Caki2 (cell line): ENCODE data around the gene ORC3. TPM values are rescaled to one million over a fixed set of nuclear protein-coding genes. Genes with fewer than 3 reads are reported as not detected.

Experiments used
- DNase-seq: peaks from one replicate; pipeline ENCODE4 v3.0.0-alpha.2; 2015; ENCODE audit warnings: low read depth
- in situ Hi-C: cut with HindIII; loops from 2 replicates; pipeline ENCODE4 v1.10.0; 2016; ENCODE audit warnings: low sequenced_read_pairs, low pct_unique_long_range_greater_than_20kb, mixed read lengths
- total RNA-seq: library from RNA; depleted of rRNA; stranded (reverse); fragments of >200 nt; shearing (Covaris generic); gene quantifications from 2 replicates; pipeline ENCODE4 v1.2.3, GENCODE V29; 2014; ENCODE audit warnings: low replicate concordance

The ORC3 gene
- total RNA-seq, 1 experiment from 2014 or later, result 46.3 TPM

- in situ Hi-C loops, result no loop called here
- no peak for DNase-seq
Observed at GRCh38 chr6:87653074-87653962, 63.4 kb downstream of the ORC3 start.

- in situ Hi-C loops, result no loop called here
- no peak for DNase-seq
Observed at GRCh38 chr6:87654122-87654521, 64.2 kb downstream of the ORC3 start.

GRCh38 chr6:87654875-87655454 lies 65.0 kb downstream of the ORC3 start:
- DNase-seq, result no peak
- in situ Hi-C loops, result no loop called here

GRCh38 chr6:87655824-87656223 lies 65.9 kb downstream of the ORC3 start:
- in situ Hi-C loops, result no loop called here
- no peak for DNase-seq

GRCh38 chr6:87656857-87657256 lies 66.9 kb downstream of the ORC3 start:
- no peak for DNase-seq
- in situ Hi-C loops, result no loop called here

- in situ Hi-C loops, result no loop called here
- no peak for DNase-seq
Observed at GRCh38 chr6:87658516-87658915, 68.6 kb downstream of the ORC3 start.

GRCh38 chr6:87660226-87660911 lies 70.4 kb downstream of the ORC3 start:
- in situ Hi-C loops, result no loop called here
- DNase-seq, result no peak

GRCh38 chr6:87661016-87661415 lies 71.1 kb downstream of the ORC3 start:
- in situ Hi-C loops, result no loop called here
- DNase-seq, result no peak

- in situ Hi-C loops, result no loop called here
- DNase-seq, result no peak
Observed at GRCh38 chr6:87661503-87661902, 71.6 kb downstream of the ORC3 start.

- DNase-seq, result no peak
- in situ Hi-C loops, result no loop called here
Observed at GRCh38 chr6:87663434-87663833, 73.5 kb downstream of the ORC3 start.

- in situ Hi-C loops, result no loop called here
- DNase-seq, result no peak
Observed at GRCh38 chr6:87664921-87665485, 75.1 kb downstream of the ORC3 start.

GRCh38 chr6:87667032-87667431 lies 77.1 kb downstream of the ORC3 start:
- DNase-seq, result no peak
- in situ Hi-C loops, result no loop called here

GRCh38 chr6:87668013-87668412 lies 78.1 kb downstream of the ORC3 start:
- in situ Hi-C loops, result no loop called here
- DNase-seq, result no peak

- in situ Hi-C loops, result no loop called here
- no peak for DNase-seq
Observed at GRCh38 chr6:87669051-87669450, 79.1 kb downstream of the ORC3 start.

- peak; percentile 65 for DNase-seq
- in situ Hi-C loops, result no loop called here
Observed at GRCh38 chr6:87670707-87671106, 80.8 kb downstream of the ORC3 start.

- DNase-seq, result no peak
Observed at GRCh38 chr6:87671555-87672029, 81.7 kb downstream of the ORC3 start.

GRCh38 chr6:87672641-87673040 lies 82.7 kb downstream of the ORC3 start:
- in situ Hi-C loops, result no loop called here
- no peak for DNase-seq

More at GRCh38 chr6:87671555-87672029, 81.7 kb downstream of the ORC3 start:
- in situ Hi-C loops, result no loop called here

GRCh38 chr6:87673237-87673636 lies 83.3 kb downstream of the ORC3 start:
- DNase-seq, result no peak
- in situ Hi-C loops, result no loop called here

GRCh38 chr6:87674290-87674689 lies 84.4 kb downstream of the ORC3 start:
- DNase-seq, result no peak
- in situ Hi-C loops, result no loop called here
